Fibroblast of the conjunctiva (primary cell): Measurements from ENCODE around the gene ATP12A.
A peak's percentile ranks its signal among the peaks of the same experiment; 100 is the strongest.
"Not testable (repeated sequence)": the region's sequence is repeated elsewhere in the genome, so short reads cannot be mapped to it uniquely, and the experiment has no call there.

ENCODE experiments used
- DNase-seq: peaks from one replicate; pipeline ENCODE4 v3.0.0-alpha.2; 2010; ENCODE audit warnings: low read depth

The ATP12A gene

GRCh38 chr13:24688950-24689349 lies 8.7 kb downstream of the ATP12A start:
- no peak for DNase-seq

- no peak for DNase-seq
These were observed 11.2 kb downstream of the ATP12A start for GRCh38 chr13:24691381-24691780.

- DNase-seq = no peak
These were observed 12.4 kb downstream of the ATP12A start for GRCh38 chr13:24692561-24692960.

GRCh38 chr13:24693862-24694471 lies 13.8 kb downstream of the ATP12A start:
- peak; percentile 38 for DNase-seq

- no peak for DNase-seq
These were observed 14.7 kb downstream of the ATP12A start for GRCh38 chr13:24694907-24695306.

GRCh38 chr13:24698686-24699085 lies 18.5 kb downstream of the ATP12A start:
- DNase-seq = no peak

- DNase-seq = no peak
These were observed 19.3 kb downstream of the ATP12A start for GRCh38 chr13:24699541-24699940.

- no peak for DNase-seq
These were observed 20.3 kb downstream of the ATP12A start for GRCh38 chr13:24700539-24700938.

GRCh38 chr13:24706886-24707585 lies 26.8 kb downstream of the ATP12A start:
- DNase-seq = no peak

- no peak for DNase-seq
These were observed 29.1 kb downstream of the ATP12A start for GRCh38 chr13:24709186-24709913.

- no peak for DNase-seq
These were observed 32.8 kb downstream of the ATP12A start for GRCh38 chr13:24713022-24713421.

- DNase-seq = no peak
These were observed 35.8 kb downstream of the ATP12A start for GRCh38 chr13:24716011-24716410.

GRCh38 chr13:24716446-24716845 lies 36.2 kb downstream of the ATP12A start:
- no peak for DNase-seq

GRCh38 chr13:24717217-24717616 lies 37.0 kb downstream of the ATP12A start:
- no peak for DNase-seq

GRCh38 chr13:24718192-24718965 lies 38.2 kb downstream of the ATP12A start:
- DNase-seq = no peak

GRCh38 chr13:24719139-24719538 lies 38.9 kb downstream of the ATP12A start:
- no peak for DNase-seq

- no peak for DNase-seq
These were observed 43.0 kb downstream of the ATP12A start for GRCh38 chr13:24723206-24723605.

- DNase-seq = no peak
These were observed 44.5 kb downstream of the ATP12A start for GRCh38 chr13:24724714-24725113.

- DNase-seq = no peak
These were observed 45.2 kb downstream of the ATP12A start for GRCh38 chr13:24725379-24725778.

- DNase-seq = peak; percentile 88
These were observed 47.8 kb downstream of the ATP12A start for GRCh38 chr13:24727731-24728601.

- DNase-seq = not testable (repeated sequence)
These were observed 50.8 kb downstream of the ATP12A start for GRCh38 chr13:24730873-24731567.
